ENCODE data around the gene TBCB. TPM values are rescaled to one million over a fixed set of nuclear protein-coding genes. Genes with fewer than 3 reads are reported as not detected.
A peak's percentile ranks its signal among the peaks of the same experiment; 100 is the strongest.
"Not testable (repeated sequence)": the region's sequence is repeated elsewhere in the genome, so short reads cannot be mapped to it uniquely, and the experiment has no call there.

TBCB gene
- total RNA-seq, 1 donor from 2014 or later = 152 TPM

DNA sequence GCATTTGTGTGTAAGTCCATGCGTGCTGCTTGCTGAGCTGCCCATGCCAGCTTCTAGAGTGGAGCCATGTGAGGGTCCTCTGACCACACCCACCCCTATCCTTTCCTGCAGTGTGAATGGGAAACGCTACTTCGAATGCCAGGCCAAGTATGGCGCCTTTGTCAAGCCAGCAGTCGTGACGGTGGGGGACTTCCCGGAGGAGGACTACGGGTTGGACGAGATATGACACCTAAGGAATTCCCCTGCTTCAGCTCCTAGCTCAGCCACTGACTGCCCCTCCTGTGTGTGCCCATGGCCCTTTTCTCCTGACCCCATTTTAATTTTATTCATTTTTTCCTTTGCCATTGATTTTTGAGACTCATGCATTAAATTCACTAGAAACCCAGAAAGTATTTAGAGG is 10.3 kb downstream of the TBCB start:
- no peak for FAIRE-seq
- no peak for DNase-seq (ENCODE audit: low read depth)
- Histone ChIP-seq H3K36me3 (ENCODE audit: control insufficient read depth, insufficient read depth, low read length) (peaks cover 11% of the 10 kb centered on the region), H3K27me3 (ENCODE audit: control insufficient read depth, insufficient read depth, low read length) (no peaks in the 10 kb centered on the region), H3K4me3 (ENCODE audit: low read depth, low read length) (no peak overlapping the region)
- TF ChIP-seq, protein P1, sequence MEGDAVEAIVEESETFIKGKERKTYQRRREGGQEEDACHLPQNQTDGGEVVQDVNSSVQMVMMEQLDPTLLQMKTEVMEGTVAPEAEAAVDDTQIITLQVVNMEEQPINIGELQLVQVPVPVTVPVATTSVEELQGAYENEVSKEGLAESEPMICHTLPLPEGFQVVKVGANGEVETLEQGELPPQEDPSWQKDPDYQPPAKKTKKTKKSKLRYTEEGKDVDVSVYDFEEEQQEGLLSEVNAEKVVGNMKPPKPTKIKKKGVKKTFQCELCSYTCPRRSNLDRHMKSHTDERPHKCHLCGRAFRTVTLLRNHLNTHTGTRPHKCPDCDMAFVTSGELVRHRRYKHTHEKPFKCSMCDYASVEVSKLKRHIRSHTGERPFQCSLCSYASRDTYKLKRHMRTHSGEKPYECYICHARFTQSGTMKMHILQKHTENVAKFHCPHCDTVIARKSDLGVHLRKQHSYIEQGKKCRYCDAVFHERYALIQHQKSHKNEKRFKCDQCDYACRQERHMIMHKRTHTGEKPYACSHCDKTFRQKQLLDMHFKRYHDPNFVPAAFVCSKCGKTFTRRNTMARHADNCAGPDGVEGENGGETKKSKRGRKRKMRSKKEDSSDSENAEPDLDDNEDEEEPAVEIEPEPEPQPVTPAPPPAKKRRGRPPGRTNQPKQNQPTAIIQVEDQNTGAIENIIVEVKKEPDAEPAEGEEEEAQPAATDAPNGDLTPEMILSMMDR (IDR thresholded peaks at IDR 0.05; ENCODE audit: insufficient read depth, low read length, severe bottlenecking) = no peak

DNA sequence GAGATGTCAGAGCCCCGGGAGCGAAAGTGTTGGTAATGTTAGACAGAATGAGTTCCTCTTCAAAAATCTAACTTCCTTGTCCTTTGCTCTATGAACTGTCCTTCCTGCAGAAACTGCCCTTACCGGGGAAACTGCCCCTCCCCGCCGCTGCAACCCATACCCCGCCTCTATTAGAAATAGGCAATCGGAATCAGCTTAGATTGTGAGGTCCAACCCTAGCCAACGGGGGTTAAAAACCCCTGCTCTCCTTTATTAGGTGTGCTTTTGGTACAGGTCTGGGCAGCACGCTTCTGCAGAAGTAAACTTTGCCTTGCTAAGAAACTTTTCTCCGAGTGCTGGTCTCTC is 13.1 kb downstream of the TBCB start:
- H3K27me3 ChIP-seq (ENCODE audit: control insufficient read depth, insufficient read depth, low read length) = no peaks in the 10 kb centered on the region
- H3K36me3 ChIP-seq (ENCODE audit: control insufficient read depth, insufficient read depth, low read length) = peaks cover 5% of the 10 kb centered on the region
- H3K4me3 ChIP-seq (ENCODE audit: low read depth, low read length) = peak overlapping the region; percentile 35
- no peak for FAIRE-seq
- TF ChIP-seq, protein P1 (IDR thresholded peaks at IDR 0.05; ENCODE audit: insufficient read depth, low read length, severe bottlenecking) = no peak
- no peak for DNase-seq (ENCODE audit: low read depth)

DNA sequence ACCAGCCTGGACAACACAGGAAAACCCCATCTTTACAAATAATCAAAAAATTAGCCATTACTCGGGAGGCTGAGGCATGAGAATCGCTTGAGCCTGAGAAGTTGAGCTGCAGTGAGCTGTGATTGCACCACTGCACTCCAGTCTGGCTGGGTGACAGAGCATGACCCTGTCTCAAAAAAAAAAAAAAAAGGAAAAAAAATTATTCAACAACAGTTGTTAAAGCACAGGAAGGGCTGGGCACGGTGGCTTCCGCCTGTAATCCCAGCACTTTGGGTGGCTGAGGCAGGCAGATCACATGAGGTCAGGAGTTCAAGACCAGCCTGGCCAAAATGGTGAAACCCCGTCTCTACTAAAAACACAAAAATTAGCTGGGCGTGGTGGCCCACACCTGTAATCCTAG is 16.0 kb downstream of the TBCB start:
- not testable (repeated sequence) for FAIRE-seq; H3K4me3 ChIP-seq (ENCODE audit: low read depth, low read length); DNase-seq (ENCODE audit: low read depth); H3K36me3 ChIP-seq (ENCODE audit: control insufficient read depth, insufficient read depth, low read length); H3K27me3 ChIP-seq (ENCODE audit: control insufficient read depth, insufficient read depth, low read length)

DNA sequence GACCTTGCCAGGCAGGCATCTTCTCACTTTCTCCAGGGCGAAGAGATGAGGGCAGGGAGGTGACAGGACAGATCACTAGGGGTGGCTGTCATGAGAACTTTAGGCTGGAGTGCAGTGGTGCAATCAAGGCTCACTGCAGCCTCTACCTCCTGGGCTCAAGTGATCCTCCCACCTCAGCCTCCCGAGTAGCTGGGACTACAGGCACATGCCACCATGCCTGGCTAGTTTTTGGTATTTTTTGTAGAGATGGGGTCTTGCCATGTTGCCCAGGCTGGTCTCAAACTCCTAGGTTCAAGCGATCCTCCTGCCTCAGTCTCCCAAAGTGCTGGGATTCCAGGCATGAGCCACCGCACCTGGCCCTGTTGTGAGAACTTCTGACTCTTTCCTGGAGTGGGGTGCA is 19.6 kb downstream of the TBCB start:
- not testable (repeated sequence) for DNase-seq (ENCODE audit: low read depth); H3K27me3 ChIP-seq (ENCODE audit: control insufficient read depth, insufficient read depth, low read length); H3K36me3 ChIP-seq (ENCODE audit: control insufficient read depth, insufficient read depth, low read length); H3K4me3 ChIP-seq (ENCODE audit: low read depth, low read length); FAIRE-seq

DNA sequence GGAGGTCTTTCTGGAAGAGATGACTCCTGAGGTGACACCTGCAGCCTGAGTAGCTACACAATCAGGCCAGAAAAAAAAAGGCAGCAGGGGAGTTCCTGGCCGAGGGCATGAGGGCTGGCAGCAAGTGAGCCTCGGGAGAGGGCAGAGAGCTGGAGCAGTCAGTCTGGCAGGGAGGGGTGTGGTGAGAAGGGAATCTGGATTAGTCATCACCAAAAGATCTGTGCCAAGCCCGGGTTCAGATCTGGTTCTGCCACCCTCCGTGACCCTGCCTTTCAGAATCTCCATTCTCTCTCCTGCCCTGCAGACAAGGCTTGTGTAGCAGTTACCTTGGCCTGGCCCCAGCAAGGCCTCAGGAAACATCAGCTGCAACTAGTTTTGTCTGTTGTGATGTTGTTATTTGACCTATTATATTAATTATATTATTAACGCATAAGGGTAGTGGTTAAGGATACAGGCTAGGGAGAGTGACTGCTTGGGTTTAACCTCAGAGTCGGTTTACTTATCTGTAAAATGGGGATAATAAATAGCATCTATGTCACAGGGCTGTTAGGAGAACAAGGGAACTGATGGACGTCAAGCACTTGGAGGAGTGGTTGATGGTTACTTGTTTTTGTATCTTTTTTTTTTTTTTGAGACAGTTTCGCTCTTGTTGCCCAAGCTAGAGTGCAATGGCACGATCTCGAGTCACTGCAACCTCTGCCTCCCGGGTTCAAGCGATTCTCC is 21.9 kb downstream of the TBCB start:
- no peak overlapping the region for H3K4me3 ChIP-seq (ENCODE audit: low read depth, low read length)
- DNase-seq (ENCODE audit: low read depth) (peak; percentile 95), FAIRE-seq (peak; percentile 87)

DNA sequence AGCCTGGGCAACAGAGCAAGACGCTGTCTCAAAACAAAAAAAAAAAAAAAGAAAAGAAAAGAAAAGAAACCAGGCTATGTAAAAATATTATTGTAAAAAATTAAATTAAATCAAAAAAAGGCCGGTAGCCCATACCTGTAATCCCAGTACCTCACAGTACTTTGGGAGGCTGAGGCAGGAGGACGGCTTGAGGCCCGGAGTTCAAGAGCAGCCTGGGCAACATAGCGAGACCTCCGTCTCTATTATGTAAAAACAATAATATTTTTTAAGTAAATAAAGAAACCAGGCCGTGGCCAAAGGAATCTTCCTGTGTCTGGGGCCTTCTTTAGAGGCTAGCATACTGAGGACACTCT is 23.8 kb downstream of the TBCB start:
- Histone ChIP-seq H3K27me3 (ENCODE audit: control insufficient read depth, insufficient read depth, low read length) (no peaks in the 10 kb centered on the region), H3K4me3 (ENCODE audit: low read depth, low read length) (peak overlapping the region; percentile 98), H3K36me3 (ENCODE audit: control insufficient read depth, insufficient read depth, low read length) (peaks cover 16% of the 10 kb centered on the region)
- no peak for FAIRE-seq
- DNase-seq (ENCODE audit: low read depth) = no peak
- TF ChIP-seq, protein P1 (IDR thresholded peaks at IDR 0.05; ENCODE audit: insufficient read depth, low read length, severe bottlenecking) = no peak

More for the DNA sequence above, 21.9 kb downstream of the TBCB start:
- TF ChIP-seq, protein P1 (IDR thresholded peaks at IDR 0.05; ENCODE audit: insufficient read depth, low read length, severe bottlenecking) = no peak
- Histone ChIP-seq H3K27me3 (ENCODE audit: control insufficient read depth, insufficient read depth, low read length) (no peaks in the 10 kb centered on the region), H3K36me3 (ENCODE audit: control insufficient read depth, insufficient read depth, low read length) (peaks cover 4% of the 10 kb centered on the region)

Measured in bronchial epithelial cell (primary cell).